ENCODE measurements around the gene CDH4.

Gene CDH4

DNA sequence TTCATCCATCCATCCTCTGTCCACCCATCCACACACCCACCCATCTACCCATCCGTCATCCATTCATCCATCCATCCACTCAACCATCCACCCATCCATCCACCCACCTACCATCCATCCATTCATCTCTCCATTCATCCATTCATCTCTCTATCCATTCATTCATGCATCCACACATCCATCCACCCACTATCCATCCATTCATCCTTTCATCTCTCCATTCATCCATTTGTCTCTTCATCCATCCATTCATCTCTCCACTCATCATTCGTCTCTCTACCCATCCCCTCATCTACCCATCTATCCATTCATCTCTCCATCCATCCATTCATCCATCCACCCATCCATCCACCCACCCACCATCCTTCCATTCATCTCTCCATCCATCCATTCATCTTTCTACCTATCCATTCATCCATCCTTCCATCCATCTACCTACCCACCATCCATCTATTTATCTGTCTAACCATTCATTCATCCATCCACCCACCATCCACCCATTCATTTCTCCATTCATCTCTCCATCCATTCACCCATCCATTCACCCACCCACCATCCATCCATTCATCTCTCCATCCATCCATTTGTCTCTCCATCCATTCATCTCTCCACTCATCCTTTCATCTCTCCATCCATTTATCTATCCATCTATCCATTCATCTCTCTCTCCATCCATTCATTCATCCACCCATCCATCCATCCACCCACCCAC lies 538.2 kb downstream of the CDH4 start:
- Histone ChIP-seq H3K9me3 (ENCODE audit: control insufficient read depth, insufficient read depth, low read depth, low read length) (no peaks in the 10 kb centered on the region), H3K27ac (ENCODE audit: low read depth, low read length) (no peak overlapping the region), H3K4me3 (ENCODE audit: low read depth, low read length) (no peak overlapping the region), H3K4me1 (ENCODE audit: control insufficient read depth, insufficient read depth, low read length) (no peaks in the 10 kb centered on the region), H3K27me3 (ENCODE audit: control insufficient read depth, insufficient read depth, low read length) (peaks cover 14% of the 10 kb centered on the region), H3K36me3 (ENCODE audit: control insufficient read depth, insufficient read depth, low read length) (no peaks in the 10 kb centered on the region), H3K9ac (ENCODE audit: low read length) (no peak overlapping the region)

DNA sequence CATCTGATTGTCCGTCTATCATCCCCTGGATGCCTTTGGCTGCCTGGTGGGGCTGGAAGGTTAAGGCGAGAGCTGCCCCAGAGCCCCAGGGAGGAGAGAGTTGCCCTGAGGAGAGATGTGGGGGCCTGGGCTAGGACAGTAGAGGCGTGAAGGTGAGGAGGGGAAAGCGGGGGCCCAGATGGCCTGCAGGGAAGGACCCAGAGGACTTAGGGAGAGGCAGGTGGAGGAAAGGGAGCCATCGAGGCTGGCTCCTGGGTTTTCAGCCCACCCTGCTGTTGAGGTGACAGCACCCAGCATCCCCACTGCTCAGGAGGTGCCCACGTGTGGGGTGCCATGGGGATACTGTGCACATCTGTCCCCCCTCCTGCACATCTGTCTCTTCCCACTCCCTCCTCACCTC lies 539.9 kb downstream of the CDH4 start:
- Histone ChIP-seq H3K4me1 (ENCODE audit: control insufficient read depth, insufficient read depth, low read length) (peaks cover 3% of the 10 kb centered on the region; the same call in 1 of the 2 replicates), H3K9ac (ENCODE audit: low read length) (no peak overlapping the region), H3K27me3 (ENCODE audit: control insufficient read depth, insufficient read depth, low read length) (peaks cover 10% of the 10 kb centered on the region), H3K27ac (ENCODE audit: low read depth, low read length) (no peak overlapping the region), H3K4me3 (ENCODE audit: low read depth, low read length) (no peak overlapping the region), H3K36me3 (ENCODE audit: control insufficient read depth, insufficient read depth, low read length) (no peaks in the 10 kb centered on the region), H3K9me3 (ENCODE audit: control insufficient read depth, insufficient read depth, low read depth, low read length) (no peaks in the 10 kb centered on the region)

- Histone ChIP-seq H3K27me3 (ENCODE audit: control insufficient read depth, insufficient read depth, low read length) (peaks cover 6% of the 10 kb centered on the region), H3K9me3 (ENCODE audit: control insufficient read depth, insufficient read depth, low read depth, low read length) (no peaks in the 10 kb centered on the region), H3K4me1 (ENCODE audit: control insufficient read depth, insufficient read depth, low read length) (peaks cover 7% of the 10 kb centered on the region; the same call in 1 of the 2 replicates), H3K27ac (ENCODE audit: low read depth, low read length) (no peak overlapping the region), H3K36me3 (ENCODE audit: control insufficient read depth, insufficient read depth, low read length) (no peaks in the 10 kb centered on the region), H3K4me3 (ENCODE audit: low read depth, low read length) (no peak overlapping the region), H3K9ac (ENCODE audit: low read length) (no peak overlapping the region)
Measured at GRCh38 chr20:61795669-61796630, 543.9 kb downstream of the CDH4 start.

DNA sequence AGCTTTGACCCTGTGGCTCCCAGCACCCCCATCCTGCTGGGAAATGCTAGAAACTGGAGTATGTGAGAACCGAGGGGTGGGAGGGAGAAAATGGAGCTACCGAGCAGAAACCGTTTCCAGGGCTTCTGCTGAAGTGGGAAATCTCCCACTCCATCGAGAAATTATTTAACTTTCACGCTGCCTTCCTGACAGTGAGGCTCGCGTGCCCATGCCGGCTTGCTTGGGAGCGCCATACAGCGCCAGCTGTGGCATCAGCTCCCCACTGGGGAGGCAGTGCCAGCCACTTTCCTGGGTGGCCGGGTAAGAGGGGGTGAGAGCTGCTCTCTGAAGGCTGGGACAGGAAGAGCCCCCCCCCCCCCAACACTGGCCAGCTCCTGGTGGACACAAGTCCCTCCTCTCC lies 544.7 kb downstream of the CDH4 start:
- Histone ChIP-seq H3K9ac (ENCODE audit: low read length) (no peak overlapping the region), H3K27me3 (ENCODE audit: control insufficient read depth, insufficient read depth, low read length) (peaks cover 5% of the 10 kb centered on the region), H3K9me3 (ENCODE audit: control insufficient read depth, insufficient read depth, low read depth, low read length) (no peaks in the 10 kb centered on the region), H3K4me3 (ENCODE audit: low read depth, low read length) (no peak overlapping the region), H3K36me3 (ENCODE audit: control insufficient read depth, insufficient read depth, low read length) (no peaks in the 10 kb centered on the region), H3K4me1 (ENCODE audit: control insufficient read depth, insufficient read depth, low read length) (peaks cover 7% of the 10 kb centered on the region; the same call in 1 of the 2 replicates), H3K27ac (ENCODE audit: low read depth, low read length) (no peak overlapping the region)

DNA sequence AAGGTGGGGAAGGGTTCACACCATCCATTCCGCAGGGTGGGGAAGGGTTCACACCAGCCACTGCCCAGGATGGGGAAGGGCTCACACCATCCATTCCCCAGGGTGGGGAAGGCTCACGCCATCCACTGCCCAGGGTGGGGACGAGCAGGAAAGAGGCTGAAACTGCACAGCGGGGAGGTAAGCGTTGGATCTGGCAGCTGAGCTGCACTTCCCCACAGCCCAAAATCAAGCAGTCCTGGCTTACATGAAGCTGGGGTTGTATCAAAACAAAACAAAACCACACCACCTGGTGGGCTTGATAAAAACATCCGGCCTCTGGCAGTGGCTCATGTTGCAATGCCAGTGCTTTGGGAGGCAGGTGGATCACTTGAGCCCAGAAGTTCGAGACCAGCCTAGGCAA lies 545.1 kb downstream of the CDH4 start:
- Histone ChIP-seq H3K27ac (ENCODE audit: low read depth, low read length) (no peak overlapping the region), H3K36me3 (ENCODE audit: control insufficient read depth, insufficient read depth, low read length) (no peaks in the 10 kb centered on the region), H3K27me3 (ENCODE audit: control insufficient read depth, insufficient read depth, low read length) (peaks cover 10% of the 10 kb centered on the region), H3K4me3 (ENCODE audit: low read depth, low read length) (no peak overlapping the region), H3K9me3 (ENCODE audit: control insufficient read depth, insufficient read depth, low read depth, low read length) (no peaks in the 10 kb centered on the region), H3K4me1 (ENCODE audit: control insufficient read depth, insufficient read depth, low read length) (peaks cover 7% of the 10 kb centered on the region; the same call in 1 of the 2 replicates), H3K9ac (ENCODE audit: low read length) (no peak overlapping the region)

DNA sequence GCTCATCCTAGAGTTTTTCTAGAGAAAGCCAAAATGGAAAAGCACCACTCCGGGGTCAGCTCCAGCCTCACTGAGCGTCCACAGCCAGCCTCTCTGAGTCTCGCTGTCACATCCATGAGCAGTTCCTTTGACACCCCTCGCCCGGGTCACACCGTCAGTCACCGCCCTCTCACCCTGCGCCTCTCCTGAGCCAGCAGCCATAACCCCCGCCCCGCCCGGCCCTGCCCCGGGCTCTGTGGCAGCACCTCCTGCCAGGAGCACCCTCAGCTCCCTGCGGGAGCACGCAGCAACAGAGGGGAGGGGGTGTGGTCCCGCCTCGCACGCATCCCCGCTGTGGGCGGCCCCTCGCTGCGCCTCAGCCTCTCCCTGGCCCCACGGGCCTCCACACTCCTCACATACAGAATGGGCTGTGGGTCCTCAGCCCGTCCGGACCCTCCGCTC lies 545.9 kb downstream of the CDH4 start:
- H3K27ac ChIP-seq (ENCODE audit: low read depth, low read length): no peak overlapping the region
- no peaks in the 10 kb centered on the region for H3K36me3 ChIP-seq (ENCODE audit: control insufficient read depth, insufficient read depth, low read length)
- peaks cover 18% of the 10 kb centered on the region for H3K27me3 ChIP-seq (ENCODE audit: control insufficient read depth, insufficient read depth, low read length)
- peaks cover 7% of the 10 kb centered on the region; the same call in 1 of the 2 replicates for H3K4me1 ChIP-seq (ENCODE audit: control insufficient read depth, insufficient read depth, low read length)
- H3K9me3 ChIP-seq (ENCODE audit: control insufficient read depth, insufficient read depth, low read depth, low read length): no peaks in the 10 kb centered on the region
- H3K9ac ChIP-seq (ENCODE audit: low read length): no peak overlapping the region
- H3K4me3 ChIP-seq (ENCODE audit: low read depth, low read length): no peak overlapping the region

- Histone ChIP-seq H3K27ac (ENCODE audit: low read depth, low read length) (no peak overlapping the region), H3K4me1 (ENCODE audit: control insufficient read depth, insufficient read depth, low read length) (peaks cover 7% of the 10 kb centered on the region; the same call in 1 of the 2 replicates), H3K27me3 (ENCODE audit: control insufficient read depth, insufficient read depth, low read length) (peaks cover 24% of the 10 kb centered on the region)
Measured at GRCh38 chr20:61798632-61799031, 546.6 kb downstream of the CDH4 start.

DNA sequence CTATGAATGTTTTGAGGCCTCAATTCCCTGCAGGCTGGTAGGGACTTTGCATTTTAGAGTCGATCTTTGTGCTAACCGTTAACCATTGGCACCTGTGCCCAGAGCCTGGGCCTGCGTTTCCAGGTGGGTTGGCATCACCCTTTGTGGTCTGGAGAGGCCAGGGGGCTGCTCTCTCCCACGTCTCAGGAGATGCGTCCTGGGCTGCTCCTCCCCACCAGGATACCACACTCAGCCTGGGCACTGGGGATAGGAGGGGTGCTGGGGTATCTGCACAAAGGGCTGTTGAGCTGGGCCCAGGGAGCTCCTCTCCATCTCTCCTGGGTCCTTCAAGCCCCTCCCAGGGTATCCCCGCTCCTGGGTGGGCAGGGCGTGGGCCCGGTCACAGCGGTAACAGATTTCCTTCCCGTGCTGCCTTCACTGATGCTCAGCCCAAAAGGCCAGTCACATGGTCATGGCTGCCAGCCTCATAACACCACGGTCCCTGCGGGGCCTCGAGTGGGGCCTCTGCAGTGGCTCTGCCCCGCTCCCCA lies 547.4 kb downstream of the CDH4 start:
- H3K27ac ChIP-seq (ENCODE audit: low read depth, low read length): no peak overlapping the region
- H3K4me3 ChIP-seq (ENCODE audit: low read depth, low read length): no peak overlapping the region
- peaks cover 32% of the 10 kb centered on the region for H3K27me3 ChIP-seq (ENCODE audit: control insufficient read depth, insufficient read depth, low read length)
- no peaks in the 10 kb centered on the region for H3K9me3 ChIP-seq (ENCODE audit: control insufficient read depth, insufficient read depth, low read depth, low read length)
- H3K9ac ChIP-seq (ENCODE audit: low read length): no peak overlapping the region
- H3K36me3 ChIP-seq (ENCODE audit: control insufficient read depth, insufficient read depth, low read length): no peaks in the 10 kb centered on the region
- peaks cover 12% of the 10 kb centered on the region; the same call in 1 of the 2 replicates for H3K4me1 ChIP-seq (ENCODE audit: control insufficient read depth, insufficient read depth, low read length)

More at GRCh38 chr20:61798632-61799031, 546.6 kb downstream of the CDH4 start:
- Histone ChIP-seq H3K36me3 (ENCODE audit: control insufficient read depth, insufficient read depth, low read length) (no peaks in the 10 kb centered on the region), H3K9me3 (ENCODE audit: control insufficient read depth, insufficient read depth, low read depth, low read length) (no peaks in the 10 kb centered on the region), H3K4me3 (ENCODE audit: low read depth, low read length) (no peak overlapping the region), H3K9ac (ENCODE audit: low read length) (no peak overlapping the region)

GRCh38 chr20:61799928-61800327 lies 547.9 kb downstream of the CDH4 start:
- H3K36me3 ChIP-seq (ENCODE audit: control insufficient read depth, insufficient read depth, low read length): no peaks in the 10 kb centered on the region
- peaks cover 35% of the 10 kb centered on the region; the same call in 1 of the 2 replicates for H3K27me3 ChIP-seq (ENCODE audit: control insufficient read depth, insufficient read depth, low read length)
- no peak overlapping the region for H3K27ac ChIP-seq (ENCODE audit: low read depth, low read length)

GRCh38 chr20:61800359-61801064 lies 548.5 kb downstream of the CDH4 start:
- Histone ChIP-seq H3K9ac (ENCODE audit: low read length) (no peak overlapping the region), H3K4me1 (ENCODE audit: control insufficient read depth, insufficient read depth, low read length) (peaks cover 12% of the 10 kb centered on the region; the same call in 1 of the 2 replicates), H3K27ac (ENCODE audit: low read depth, low read length) (no peak overlapping the region), H3K9me3 (ENCODE audit: control insufficient read depth, insufficient read depth, low read depth, low read length) (no peaks in the 10 kb centered on the region), H3K4me3 (ENCODE audit: low read depth, low read length) (no peak overlapping the region), H3K36me3 (ENCODE audit: control insufficient read depth, insufficient read depth, low read length) (no peaks in the 10 kb centered on the region), H3K27me3 (ENCODE audit: control insufficient read depth, insufficient read depth, low read length) (peaks cover 40% of the 10 kb centered on the region; the same call in 1 of the 2 replicates)

More at GRCh38 chr20:61799928-61800327, 547.9 kb downstream of the CDH4 start:
- Histone ChIP-seq H3K9me3 (ENCODE audit: control insufficient read depth, insufficient read depth, low read depth, low read length) (no peaks in the 10 kb centered on the region), H3K9ac (ENCODE audit: low read length) (no peak overlapping the region), H3K4me1 (ENCODE audit: control insufficient read depth, insufficient read depth, low read length) (peaks cover 12% of the 10 kb centered on the region; the same call in 1 of the 2 replicates), H3K4me3 (ENCODE audit: low read depth, low read length) (no peak overlapping the region)
